Ishikawa (cell line): ENCODE data around the gene ARAP1.

ENCODE experiments used
- CEBPB ChIP-seq: IDR thresholded peaks from 2 replicates; pipeline ENCODE4 v1.6.1; 2012
- EGR1 ChIP-seq: IDR thresholded peaks from 2 replicates; pipeline ENCODE4 v1.6.1; 2012
- EP300 ChIP-seq: IDR thresholded peaks from 2 replicates; pipeline ENCODE4 v1.6.1; 2012; ENCODE audit warnings: borderline replicate concordance
- FOXM1 ChIP-seq: IDR thresholded peaks from 2 replicates; pipeline ENCODE4 v1.6.1; 2012; ENCODE audit warnings: low read depth, borderline replicate concordance
- NFIC ChIP-seq: IDR thresholded peaks from 2 replicates; pipeline ENCODE4 v1.6.1; 2012
- RAD21 ChIP-seq: IDR thresholded peaks from 2 replicates; pipeline ENCODE4 v1.6.1; 2012; ENCODE audit warnings: low read depth
- TAF1 ChIP-seq: IDR thresholded peaks from 2 replicates; pipeline ENCODE4 v1.6.1; 2012; ENCODE audit warnings: low read depth, mild to moderate bottlenecking
- TCF12 ChIP-seq: IDR thresholded peaks from 2 replicates; pipeline ENCODE4 v1.6.1; 2012; ENCODE audit warnings: low read depth
- TEAD4 ChIP-seq: IDR thresholded peaks from 2 replicates; pipeline ENCODE4 v1.6.1; 2012
- YY1 ChIP-seq: IDR thresholded peaks from 2 replicates; pipeline ENCODE4 v1.6.1; 2012; ENCODE audit warnings: low read depth
- TF ChIP-seq, protein P1 (sequence below): IDR thresholded peaks from 2 replicates; pipeline ENCODE4 v1.6.1; 2012; ENCODE audit warnings: low read depth, mild to moderate bottlenecking
- TF ChIP-seq, protein P2 (sequence below): IDR thresholded peaks from 2 replicates; pipeline ENCODE4 v1.6.1; 2012
- TF ChIP-seq, protein P3 (sequence below): IDR thresholded peaks from 2 replicates; pipeline ENCODE4 v1.6.1; 2012

DNA sequence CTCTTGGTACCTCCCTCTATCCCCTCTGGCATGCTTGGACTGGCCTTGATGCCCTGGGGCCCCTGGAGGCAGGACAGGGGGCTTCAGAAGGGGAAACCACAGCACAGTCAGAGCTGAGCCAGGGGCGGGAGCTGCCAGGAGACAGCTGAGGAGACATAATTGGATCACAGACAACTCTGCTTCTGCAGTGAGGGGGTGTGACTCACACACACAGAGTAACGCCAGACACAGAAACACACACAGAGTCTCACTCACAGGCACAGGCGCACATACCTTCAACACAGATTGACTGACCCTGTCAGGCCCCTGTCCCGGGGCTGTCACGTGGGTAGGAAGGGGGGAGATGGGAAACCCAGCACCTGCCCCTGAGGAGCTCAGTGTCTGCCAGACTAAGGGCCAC lies 21.1 kb upstream of the ARAP1 start:
- TF ChIP-seq EP300 (no peak), RAD21 (no peak), YY1 (no peak), NFIC (no peak), EGR1 (no peak), TAF1 (no peak), FOXM1 (no peak), TCF12 (no peak), TEAD4 (no peak), CEBPB (no peak)
- TF ChIP-seq, protein P1, sequence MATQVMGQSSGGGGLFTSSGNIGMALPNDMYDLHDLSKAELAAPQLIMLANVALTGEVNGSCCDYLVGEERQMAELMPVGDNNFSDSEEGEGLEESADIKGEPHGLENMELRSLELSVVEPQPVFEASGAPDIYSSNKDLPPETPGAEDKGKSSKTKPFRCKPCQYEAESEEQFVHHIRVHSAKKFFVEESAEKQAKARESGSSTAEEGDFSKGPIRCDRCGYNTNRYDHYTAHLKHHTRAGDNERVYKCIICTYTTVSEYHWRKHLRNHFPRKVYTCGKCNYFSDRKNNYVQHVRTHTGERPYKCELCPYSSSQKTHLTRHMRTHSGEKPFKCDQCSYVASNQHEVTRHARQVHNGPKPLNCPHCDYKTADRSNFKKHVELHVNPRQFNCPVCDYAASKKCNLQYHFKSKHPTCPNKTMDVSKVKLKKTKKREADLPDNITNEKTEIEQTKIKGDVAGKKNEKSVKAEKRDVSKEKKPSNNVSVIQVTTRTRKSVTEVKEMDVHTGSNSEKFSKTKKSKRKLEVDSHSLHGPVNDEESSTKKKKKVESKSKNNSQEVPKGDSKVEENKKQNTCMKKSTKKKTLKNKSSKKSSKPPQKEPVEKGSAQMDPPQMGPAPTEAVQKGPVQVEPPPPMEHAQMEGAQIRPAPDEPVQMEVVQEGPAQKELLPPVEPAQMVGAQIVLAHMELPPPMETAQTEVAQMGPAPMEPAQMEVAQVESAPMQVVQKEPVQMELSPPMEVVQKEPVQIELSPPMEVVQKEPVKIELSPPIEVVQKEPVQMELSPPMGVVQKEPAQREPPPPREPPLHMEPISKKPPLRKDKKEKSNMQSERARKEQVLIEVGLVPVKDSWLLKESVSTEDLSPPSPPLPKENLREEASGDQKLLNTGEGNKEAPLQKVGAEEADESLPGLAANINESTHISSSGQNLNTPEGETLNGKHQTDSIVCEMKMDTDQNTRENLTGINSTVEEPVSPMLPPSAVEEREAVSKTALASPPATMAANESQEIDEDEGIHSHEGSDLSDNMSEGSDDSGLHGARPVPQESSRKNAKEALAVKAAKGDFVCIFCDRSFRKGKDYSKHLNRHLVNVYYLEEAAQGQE = no peak
- TF ChIP-seq, protein P2, sequence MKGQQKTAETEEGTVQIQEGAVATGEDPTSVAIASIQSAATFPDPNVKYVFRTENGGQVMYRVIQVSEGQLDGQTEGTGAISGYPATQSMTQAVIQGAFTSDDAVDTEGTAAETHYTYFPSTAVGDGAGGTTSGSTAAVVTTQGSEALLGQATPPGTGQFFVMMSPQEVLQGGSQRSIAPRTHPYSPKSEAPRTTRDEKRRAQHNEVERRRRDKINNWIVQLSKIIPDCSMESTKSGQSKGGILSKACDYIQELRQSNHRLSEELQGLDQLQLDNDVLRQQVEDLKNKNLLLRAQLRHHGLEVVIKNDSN = no peak
- TF ChIP-seq, protein P3, sequence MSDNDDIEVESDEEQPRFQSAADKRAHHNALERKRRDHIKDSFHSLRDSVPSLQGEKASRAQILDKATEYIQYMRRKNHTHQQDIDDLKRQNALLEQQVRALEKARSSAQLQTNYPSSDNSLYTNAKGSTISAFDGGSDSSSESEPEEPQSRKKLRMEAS = no peak
